Osteocyte (in vitro differentiated cells): ENCODE results near the gene SPRR2A. TPM values are rescaled to one million over a fixed set of nuclear protein-coding genes. Genes with fewer than 3 reads are reported as not detected.
"Not testable (repeated sequence)": the region's sequence is repeated elsewhere in the genome, so short reads cannot be mapped to it uniquely, and the experiment has no call there.

Experiments
- DNase-seq: peaks from one replicate; pipeline ENCODE4 v3.0.0; 2021; ENCODE audit warnings: mixed read lengths; ENCODE audit not compliant: unreplicated experiment; ENCODE audit errors: extremely low spot score
- H3K27ac Mint-ChIP-seq: one replicate; pipeline ENCODE4 v1.8.0; 2021; ENCODE audit warnings: mild to moderate bottlenecking, mixed read lengths; ENCODE audit not compliant: unreplicated experiment
- H3K27me3 Mint-ChIP-seq: one replicate; pipeline ENCODE4 v1.8.0; 2021; ENCODE audit warnings: mixed read lengths; ENCODE audit not compliant: unreplicated experiment
- H3K36me3 Mint-ChIP-seq: one replicate; pipeline ENCODE4 v1.8.0; 2021; ENCODE audit warnings: mixed read lengths; ENCODE audit not compliant: unreplicated experiment
- H3K4me1 Mint-ChIP-seq: one replicate; pipeline ENCODE4 v1.8.0; 2021; ENCODE audit warnings: mixed read lengths; ENCODE audit not compliant: unreplicated experiment
- H3K4me3 Mint-ChIP-seq: one replicate; pipeline ENCODE4 v1.8.0; 2021; ENCODE audit warnings: mild to moderate bottlenecking, moderate library complexity, mixed read lengths; ENCODE audit not compliant: unreplicated experiment
- H3K9me3 Mint-ChIP-seq: one replicate; pipeline ENCODE4 v1.8.0; 2021; ENCODE audit warnings: mixed read lengths; ENCODE audit not compliant: unreplicated experiment
- total RNA-seq: library from RNA; stranded (reverse); gene quantifications from 2 replicates; pipeline ENCODE4 v1.2.1, GENCODE V29; 2021
- TF ChIP-seq, protein P1 (sequence below): fragments of 200-600 bp; sonication (generic); IDR thresholded peaks from 2 replicates; pipeline ENCODE4 v1.5.0; 2021; ENCODE audit warnings: antibody characterized with exemption, mild to moderate bottlenecking, moderate library complexity

SPRR2A gene
- total RNA-seq, 1 donor from 2014 or later: not detected

DNA sequence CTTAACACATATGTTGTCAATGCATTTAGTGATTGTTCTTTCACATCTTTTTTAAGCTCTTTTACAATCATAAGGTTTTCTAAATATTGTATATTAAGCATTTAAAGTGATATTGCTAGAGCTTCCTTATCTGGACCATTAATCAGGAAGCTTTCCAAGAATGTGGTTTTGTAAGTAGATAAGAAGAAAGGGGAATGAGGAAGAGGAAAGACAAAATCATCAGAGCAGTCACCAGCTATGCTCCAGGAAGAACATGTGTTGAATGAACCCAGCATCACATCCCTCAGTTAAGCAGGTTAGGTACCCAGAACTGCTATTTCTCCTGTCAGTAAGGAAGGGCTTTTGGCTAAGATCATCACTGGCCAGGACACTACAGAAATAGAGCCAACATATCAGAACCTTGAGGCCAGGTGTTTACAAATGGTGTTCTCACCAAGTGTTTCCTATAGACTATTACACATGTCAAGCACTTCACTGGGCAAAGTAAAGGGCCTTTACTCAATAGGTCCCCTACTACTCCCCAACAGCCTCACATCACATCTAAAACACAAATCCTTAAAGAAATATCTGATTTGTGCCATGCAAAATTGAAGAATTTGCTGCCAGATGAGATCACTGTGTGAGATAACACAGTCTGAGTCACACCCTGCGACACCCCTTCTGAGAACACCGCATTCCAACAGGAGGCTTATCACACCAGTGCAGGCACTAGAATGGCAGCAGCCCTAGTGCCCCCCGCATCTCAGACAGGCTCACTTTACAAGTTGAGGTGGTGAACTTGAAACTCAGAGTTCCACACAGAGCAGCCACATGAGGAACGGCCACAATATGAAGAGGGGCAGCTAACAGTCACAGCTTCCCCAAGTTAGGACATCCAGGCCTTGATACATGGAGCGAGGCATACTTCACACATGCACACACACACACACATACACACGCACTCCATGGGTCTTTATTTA is 1.8 kb upstream of the SPRR2A start:
- Mint-ChIP-seq H3K27ac (no peak overlapping the region), H3K36me3 (no peaks in the 10 kb centered on the region), H3K9me3 (no peaks in the 10 kb centered on the region), H3K4me3 (no peak overlapping the region), H3K27me3 (no peaks in the 10 kb centered on the region), H3K4me1 (no peaks in the 10 kb centered on the region)
- TF ChIP-seq, protein P1, sequence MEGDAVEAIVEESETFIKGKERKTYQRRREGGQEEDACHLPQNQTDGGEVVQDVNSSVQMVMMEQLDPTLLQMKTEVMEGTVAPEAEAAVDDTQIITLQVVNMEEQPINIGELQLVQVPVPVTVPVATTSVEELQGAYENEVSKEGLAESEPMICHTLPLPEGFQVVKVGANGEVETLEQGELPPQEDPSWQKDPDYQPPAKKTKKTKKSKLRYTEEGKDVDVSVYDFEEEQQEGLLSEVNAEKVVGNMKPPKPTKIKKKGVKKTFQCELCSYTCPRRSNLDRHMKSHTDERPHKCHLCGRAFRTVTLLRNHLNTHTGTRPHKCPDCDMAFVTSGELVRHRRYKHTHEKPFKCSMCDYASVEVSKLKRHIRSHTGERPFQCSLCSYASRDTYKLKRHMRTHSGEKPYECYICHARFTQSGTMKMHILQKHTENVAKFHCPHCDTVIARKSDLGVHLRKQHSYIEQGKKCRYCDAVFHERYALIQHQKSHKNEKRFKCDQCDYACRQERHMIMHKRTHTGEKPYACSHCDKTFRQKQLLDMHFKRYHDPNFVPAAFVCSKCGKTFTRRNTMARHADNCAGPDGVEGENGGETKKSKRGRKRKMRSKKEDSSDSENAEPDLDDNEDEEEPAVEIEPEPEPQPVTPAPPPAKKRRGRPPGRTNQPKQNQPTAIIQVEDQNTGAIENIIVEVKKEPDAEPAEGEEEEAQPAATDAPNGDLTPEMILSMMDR: no peak
- no peak for DNase-seq

DNA sequence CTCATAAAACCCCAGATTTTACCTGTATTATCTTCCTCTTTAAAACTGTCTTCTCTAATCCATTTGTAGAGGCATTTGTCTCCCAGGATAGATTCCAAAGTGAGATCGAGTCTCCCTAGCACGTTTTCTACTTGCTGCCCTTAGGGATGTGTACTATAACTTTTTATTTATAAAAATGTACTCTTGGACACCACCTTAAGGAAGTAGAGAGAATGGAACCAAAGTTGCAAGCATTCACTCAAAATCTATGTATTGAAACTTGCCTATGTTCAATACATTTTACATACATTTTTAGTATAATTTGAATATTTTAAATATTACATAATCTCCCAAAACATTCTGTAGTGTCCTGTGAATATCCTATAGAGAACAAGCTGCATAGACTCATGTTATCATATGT is 842 bp upstream of the SPRR2A start:
- no peak for DNase-seq
- Mint-ChIP-seq H3K27ac (no peak overlapping the region), H3K9me3 (no peaks in the 10 kb centered on the region), H3K4me1 (no peaks in the 10 kb centered on the region), H3K4me3 (no peak overlapping the region), H3K27me3 (no peaks in the 10 kb centered on the region), H3K36me3 (no peaks in the 10 kb centered on the region)
- TF ChIP-seq, protein P1: no peak

DNA sequence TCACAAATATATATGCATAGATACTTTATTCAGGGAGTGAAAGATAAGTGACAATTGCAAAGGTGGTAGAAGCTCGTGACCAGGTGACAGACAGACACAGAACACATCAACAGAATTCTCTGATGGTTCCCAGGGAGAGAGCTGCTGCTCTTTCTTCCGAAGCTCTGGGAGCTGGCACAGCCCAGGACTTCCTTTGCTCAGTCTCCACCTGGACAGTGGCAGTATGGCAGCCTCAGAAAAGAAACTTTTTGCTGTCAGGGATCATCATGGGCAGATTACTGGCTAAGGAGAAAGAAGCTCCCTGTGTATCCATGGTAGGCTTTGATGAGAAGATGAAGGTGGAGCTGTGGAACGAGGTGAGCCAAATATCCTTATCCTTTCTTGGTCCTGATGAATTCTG is 1.2 kb downstream of the SPRR2A start:
- H3K27me3 Mint-ChIP-seq, H3K4me3 Mint-ChIP-seq, H3K4me1 Mint-ChIP-seq: not testable (repeated sequence)

DNA sequence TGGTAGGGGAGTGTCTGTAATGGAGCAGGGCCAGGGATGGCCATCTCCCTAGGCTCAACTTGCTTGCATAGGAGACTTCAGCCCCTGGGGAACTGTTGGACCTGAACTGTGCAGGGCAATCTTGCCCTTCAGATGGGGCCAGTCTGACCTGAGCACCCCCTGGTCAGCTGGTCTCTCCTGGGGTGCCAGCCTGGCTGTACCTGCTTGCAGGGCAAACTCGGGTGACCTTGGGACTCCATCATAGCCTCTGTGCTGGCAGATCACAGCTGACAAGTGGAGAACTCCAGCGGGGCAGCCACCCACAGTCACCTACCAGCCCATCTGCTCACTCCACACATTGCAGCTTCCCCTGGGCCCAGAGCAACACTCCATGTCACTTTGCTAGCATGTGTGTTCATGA is 8.1 kb downstream of the SPRR2A start:
- Mint-ChIP-seq H3K27me3 (no peaks in the 10 kb centered on the region), H3K4me3 (no peak overlapping the region), H3K9me3 (no peaks in the 10 kb centered on the region), H3K27ac (no peak overlapping the region), H3K4me1 (no peaks in the 10 kb centered on the region), H3K36me3 (no peaks in the 10 kb centered on the region)
- DNase-seq: no peak
- TF ChIP-seq, protein P1: no peak

More for the DNA sequence above, 1.2 kb downstream of the SPRR2A start:
- not testable (repeated sequence) for DNase-seq, H3K9me3 Mint-ChIP-seq, H3K27ac Mint-ChIP-seq, H3K36me3 Mint-ChIP-seq

DNA sequence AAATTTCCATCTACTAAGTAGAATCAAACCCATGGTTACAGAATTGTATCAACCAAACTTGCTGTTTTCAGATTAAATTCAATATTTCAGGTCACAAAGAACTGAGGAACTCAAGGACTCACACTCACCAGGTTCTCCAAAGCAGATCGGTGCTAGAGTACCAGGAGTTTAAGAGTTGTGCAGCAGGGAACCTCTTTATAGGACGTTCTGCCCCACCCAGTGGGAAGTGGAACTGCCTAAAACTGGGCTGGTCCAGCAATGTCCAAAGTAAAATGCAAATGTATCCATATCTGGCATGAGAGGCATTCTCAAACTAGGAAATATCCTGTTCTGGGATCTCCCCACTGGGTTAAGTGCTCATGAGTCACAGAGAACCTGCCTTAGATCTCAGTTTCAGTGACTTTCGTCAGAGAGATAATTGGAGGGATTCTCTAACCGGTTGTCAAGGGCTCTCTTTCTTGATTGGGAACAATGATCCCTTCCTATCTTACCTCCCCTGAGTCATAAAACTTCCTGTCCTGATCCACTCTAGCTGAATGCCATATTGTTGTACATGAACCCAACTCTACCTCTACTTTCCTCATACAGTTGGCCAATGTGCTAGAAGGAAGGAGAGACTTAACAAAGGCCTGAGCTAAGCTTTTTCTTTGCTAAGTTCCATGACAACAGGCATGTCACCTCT is 16.2 kb downstream of the SPRR2A start, which contains the start of gene SPRR2D:
Gene SPRR2D, minus strand, starts transcription at position 171 of the 682 bp plus-strand sequence. CDS start 774 bp downstream, outside the sequence.
- TF ChIP-seq, protein P1: no peak
- no peak for DNase-seq
- H3K4me1 Mint-ChIP-seq: no peaks in the 10 kb centered on the region
- no peak within 1 kb of the TSS for H3K27ac Mint-ChIP-seq
- no peaks in the 10 kb centered on the region for H3K9me3 Mint-ChIP-seq
- no peaks in the 10 kb centered on the region for H3K27me3 Mint-ChIP-seq
- no peak within 1 kb of the TSS for H3K4me3 Mint-ChIP-seq
- no peaks in the 10 kb centered on the region for H3K36me3 Mint-ChIP-seq
